SK-N-SH treated with all-trans-retinoic acid at 6 μM for 48 hours (cell line): ENCODE measurements around the gene PLCB1.

Source experiments
- BACH2 ChIP-seq: fragments of 250-450 bp; sonication (Bioruptor Pico); IDR thresholded peaks from 2 replicates; pipeline ENCODE4 v1.9.0; 2021; ENCODE audit warnings: mild to moderate bottlenecking, borderline replicate concordance
- GLIS3 ChIP-seq: fragments of 250-450 bp; sonication (Bioruptor Pico); IDR thresholded peaks from 2 replicates; pipeline ENCODE4 v1.5.0; 2020; ENCODE audit warnings: mild to moderate bottlenecking, moderate library complexity
- ISL1 ChIP-seq: fragments of 250-450 bp; sonication (Bioruptor Pico); IDR thresholded peaks from 2 replicates; pipeline ENCODE4 v2.1.2; 2022; ENCODE audit warnings: mild to moderate bottlenecking, moderate library complexity
- TF ChIP-seq, protein P1 (sequence below): fragments of 250-450 bp; sonication (Bioruptor Pico); IDR thresholded peaks from 2 replicates; pipeline ENCODE4 v1.8.0; 2020; ENCODE audit warnings: mild to moderate bottlenecking, moderate library complexity, borderline replicate concordance

DNA sequence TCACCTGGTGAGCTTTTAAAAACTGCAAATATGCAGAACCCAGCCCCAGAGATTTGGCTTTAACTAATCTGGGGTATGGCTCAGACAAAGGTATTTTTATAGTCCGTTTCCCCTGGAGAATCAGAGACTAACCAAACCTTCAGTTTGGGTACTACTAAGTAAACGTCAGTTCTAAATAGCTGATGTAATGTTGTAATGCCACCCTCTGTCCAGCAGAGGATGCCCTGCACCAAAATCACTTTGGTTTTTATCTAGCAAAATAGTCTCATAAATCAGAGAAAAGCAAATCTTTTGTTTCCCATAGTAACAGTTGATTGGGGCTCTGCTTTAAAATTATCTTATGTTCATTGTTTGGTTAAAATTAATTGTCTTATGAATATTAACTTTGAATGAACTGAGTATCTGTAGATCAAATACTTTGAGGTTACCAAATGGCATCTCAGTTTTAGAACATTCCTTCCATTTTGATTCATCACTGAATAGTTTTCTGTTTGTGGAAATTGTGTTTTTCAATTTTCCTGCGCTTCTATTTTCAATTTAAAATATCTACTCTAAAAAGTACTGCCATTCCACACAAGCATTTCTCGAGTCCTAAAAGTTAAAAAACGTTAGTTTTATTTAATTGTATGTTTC, 658.5 kb downstream of the PLCB1 start:
- TF ChIP-seq, protein P1, sequence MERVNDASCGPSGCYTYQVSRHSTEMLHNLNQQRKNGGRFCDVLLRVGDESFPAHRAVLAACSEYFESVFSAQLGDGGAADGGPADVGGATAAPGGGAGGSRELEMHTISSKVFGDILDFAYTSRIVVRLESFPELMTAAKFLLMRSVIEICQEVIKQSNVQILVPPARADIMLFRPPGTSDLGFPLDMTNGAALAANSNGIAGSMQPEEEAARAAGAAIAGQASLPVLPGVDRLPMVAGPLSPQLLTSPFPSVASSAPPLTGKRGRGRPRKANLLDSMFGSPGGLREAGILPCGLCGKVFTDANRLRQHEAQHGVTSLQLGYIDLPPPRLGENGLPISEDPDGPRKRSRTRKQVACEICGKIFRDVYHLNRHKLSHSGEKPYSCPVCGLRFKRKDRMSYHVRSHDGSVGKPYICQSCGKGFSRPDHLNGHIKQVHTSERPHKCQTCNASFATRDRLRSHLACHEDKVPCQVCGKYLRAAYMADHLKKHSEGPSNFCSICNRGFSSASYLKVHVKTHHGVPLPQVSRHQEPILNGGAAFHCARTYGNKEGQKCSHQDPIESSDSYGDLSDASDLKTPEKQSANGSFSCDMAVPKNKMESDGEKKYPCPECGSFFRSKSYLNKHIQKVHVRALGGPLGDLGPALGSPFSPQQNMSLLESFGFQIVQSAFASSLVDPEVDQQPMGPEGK (CRISPR knock-in tag) = no peak
- TF ChIP-seq ISL1 (CRISPR knock-in tag) (no peak), GLIS3 (CRISPR knock-in tag) (no peak), BACH2 (CRISPR knock-in tag) (no peak)
